OCI-LY7 (cell line): ENCODE data around the gene EIF2S2. TPM values are rescaled to one million over a fixed set of nuclear protein-coding genes. Genes with fewer than 3 reads are reported as not detected.

ENCODE experiments used
- BruUV-seq: library from RNA; stranded (reverse); fragments of 400-500 nt; replicated peaks from 2 replicates; lab custom pipeline; 2021; lab: Mats Ljungman, UMichigan
- CTCF ChIA-PET: fragments of 300-600 bp; sonication (Branson Sonifier 250); formaldehyde crosslinking; loops from one replicate; lab custom pipeline; 2022; ENCODE audit warnings: antibody characterized with exemption; ENCODE audit not compliant: unreplicated experiment; lab: Charles Lee
- POLR2A ChIA-PET: fragments of 300-600 bp; sonication (Branson Sonifier 250); formaldehyde crosslinking; loops from one replicate; lab custom pipeline; 2022; ENCODE audit warnings: antibody characterized with exemption; lab: Charles Lee
- DNase-seq: peaks from one replicate; pipeline ENCODE4 v3.0.0-alpha.2; 2015; ENCODE audit warnings: low spot score
- H2AFZ ChIP-seq: fragments of 200-600 bp; sonication (generic), shearing (Covaris generic); 2 replicates; pipeline ENCODE4 v1.6.1; 2014; ENCODE audit warnings: mild to moderate bottlenecking, antibody characterized with exemption, low read length, moderate library complexity
- H3K27ac ChIP-seq: fragments of 200-600 bp; sonication (generic); 2 replicates; pipeline ENCODE4 v1.5.1; 2014; ENCODE audit warnings: mixed run types, low read depth, mild to moderate bottlenecking, moderate library complexity, low read length, inconsistent platforms; ENCODE audit not compliant: poor library complexity, severe bottlenecking
- H3K36me3 ChIP-seq: fragments of 200-600 bp; sonication (generic); 2 replicates; pipeline ENCODE4 v1.6.1; 2014; ENCODE audit warnings: mild to moderate bottlenecking, antibody characterized with exemption, low read length, moderate library complexity, mixed read lengths; ENCODE audit not compliant: insufficient read depth
- H3K4me1 ChIP-seq: fragments of 200-600 bp; sonication (generic); 2 replicates; pipeline ENCODE4 v1.5.1; 2014; ENCODE audit warnings: mild to moderate bottlenecking, low read length; ENCODE audit not compliant: insufficient read depth, poor library complexity, severe bottlenecking
- H3K4me2 ChIP-seq: fragments of 200-600 bp; sonication (generic); 2 replicates; pipeline ENCODE4 v1.6.1; 2014; ENCODE audit warnings: mild to moderate bottlenecking, low read length
- H3K4me3 ChIP-seq: fragments of 200-600 bp; sonication (generic); 2 replicates; pipeline ENCODE4 v1.5.1; 2014; ENCODE audit warnings: mild to moderate bottlenecking, low read depth, low read length; ENCODE audit not compliant: poor library complexity, severe bottlenecking
- H3K79me2 ChIP-seq: fragments of 200-600 bp; sonication (generic); 2 replicates; pipeline ENCODE4 v1.6.1; 2016; ENCODE audit warnings: low read depth, mild to moderate bottlenecking, low read length, moderate library complexity, mixed read lengths; ENCODE audit not compliant: insufficient read depth
- H3K9me2 ChIP-seq: fragments of 200-600 bp; sonication (generic); 2 replicates; pipeline ENCODE4 v1.6.1; 2016; ENCODE audit warnings: mild to moderate bottlenecking, low read length, mixed read lengths; ENCODE audit not compliant: insufficient read depth
- H3K9me3 ChIP-seq: fragments of 200-600 bp; sonication (generic); 2 replicates; pipeline ENCODE4 v1.6.1; 2014; ENCODE audit warnings: mild to moderate bottlenecking, mixed run types, low read length, mixed read lengths
- H4K20me1 ChIP-seq: fragments of 200-600 bp; sonication (generic); 2 replicates; pipeline ENCODE4 v1.6.1; 2014; ENCODE audit warnings: mild to moderate bottlenecking, antibody characterized with exemption, low read length, moderate library complexity, mixed read lengths; ENCODE audit not compliant: insufficient read depth
- CTCF ChIP-seq: fragments of 200-600 bp; sonication (generic); conservative IDR thresholded peaks from 2 replicates; pipeline ENCODE4 v1.5.1; 2014; ENCODE audit warnings: mild to moderate bottlenecking, antibody characterized with exemption, low read length, moderate library complexity, mixed read lengths
- EZH2phosphoT487 ChIP-seq: fragments of 200-600 bp; sonication (generic); IDR thresholded peaks from 2 replicates; pipeline ENCODE4 v1.6.1; 2018; ENCODE audit warnings: low read depth, borderline replicate concordance, mild to moderate bottlenecking, mixed run types, antibody characterized with exemption, low read length, moderate library complexity, mixed read lengths
- intact Hi-C: fragments of 100-400 bp; cut with micrococcal nuclease; formaldehyde crosslinking; loops from one replicate; pipeline ENCODE4 v1.10.0; 2022; ENCODE audit not compliant: unreplicated experiment
- total RNA-seq, 2 experiments: library from RNA; depleted of rRNA in 1 of 2; stranded (reverse); fragments of >200 nt in 1 of 2; shearing (Covaris generic) in 1 of 2; gene quantifications; 2 replicates each; pipeline ENCODE4 v1.2.3, GENCODE V29; 2014 to 2022

The EIF2S2 gene
- total RNA-seq, 2 experiments from 2014 or later, result 104 to 130 TPM

GRCh38 chr20:34124469-34125249 is 12.6 kb upstream of the EIF2S2 start:
- no peaks in the 10 kb centered on the region for H4K20me1 ChIP-seq
- peak overlapping the region; percentile 62 for H3K4me2 ChIP-seq

GRCh38 chr20:34123309-34123708 is 11.3 kb upstream of the EIF2S2 start:
- ChIA-PET CTCF (no interaction called here), POLR2A (interaction anchor here (0.9 kb wide), 2 partner anchors 11 to 16 kb away, joined by 3 to 5 read pairs; partner anchors contain the start of gene EIF2S2)
- TF ChIP-seq CTCF, result no peak
- TF ChIP-seq EZH2phosphoT487, result no peak
- no peak for DNase-seq
- BruUV-seq, result no TSS peak
- no peak overlapping the region for H3K4me3 ChIP-seq
- H3K9me2 ChIP-seq, result no peaks in the 10 kb centered on the region
- no peak overlapping the region for H3K4me2 ChIP-seq
- no peaks in the 10 kb centered on the region for H4K20me1 ChIP-seq
- no peaks in the 10 kb centered on the region for H3K9me3 ChIP-seq
- peaks cover 15% of the 10 kb centered on the region for H3K4me1 ChIP-seq
- H3K27ac ChIP-seq, result no peak overlapping the region
- intact Hi-C loops, result no loop called here
- no peak overlapping the region for H2AFZ ChIP-seq
- H3K36me3 ChIP-seq, result no peaks in the 10 kb centered on the region
- no peaks in the 10 kb centered on the region for H3K79me2 ChIP-seq

More at GRCh38 chr20:34124469-34125249, 12.6 kb upstream of the EIF2S2 start:
- CTCF ChIA-PET, result no interaction called here
- Histone ChIP-seq H3K27ac (no peak overlapping the region), H2AFZ (no peak overlapping the region), H3K79me2 (no peaks in the 10 kb centered on the region), H3K4me3 (no peak overlapping the region), H3K9me3 (no peaks in the 10 kb centered on the region), H3K4me1 (peaks cover 21% of the 10 kb centered on the region), H3K9me2 (no peaks in the 10 kb centered on the region), H3K36me3 (no peaks in the 10 kb centered on the region)
- TF ChIP-seq EZH2phosphoT487, result no peak
- TF ChIP-seq CTCF, result no peak
- intact Hi-C loops, result loop anchor here (1.0 to 5.0 kb wide), 2 partner anchors 12 to 332 kb away; partner anchors contain the start of gene EIF2S2
- POLR2A ChIA-PET, result no interaction called here
- DNase-seq, result peak; percentile 81
- no TSS peak for BruUV-seq
